NCI-H2029 treated with DMSO at 0.1 percent for 48 hours (cell line): ENCODE measurements around the gene TPK1.

ENCODE experiments used
- DNase-seq: peaks from one replicate; lab custom pipeline; 2025; lab: John Stamatoyannopoulos, UW

The TPK1 gene

GRCh38 chr7:144528536-144529045 lies 307.3 kb downstream of the TPK1 start:
- no peak for DNase-seq

- DNase-seq: no peak
These were observed 308.8 kb downstream of the TPK1 start for GRCh38 chr7:144527051-144527471.

DNA sequence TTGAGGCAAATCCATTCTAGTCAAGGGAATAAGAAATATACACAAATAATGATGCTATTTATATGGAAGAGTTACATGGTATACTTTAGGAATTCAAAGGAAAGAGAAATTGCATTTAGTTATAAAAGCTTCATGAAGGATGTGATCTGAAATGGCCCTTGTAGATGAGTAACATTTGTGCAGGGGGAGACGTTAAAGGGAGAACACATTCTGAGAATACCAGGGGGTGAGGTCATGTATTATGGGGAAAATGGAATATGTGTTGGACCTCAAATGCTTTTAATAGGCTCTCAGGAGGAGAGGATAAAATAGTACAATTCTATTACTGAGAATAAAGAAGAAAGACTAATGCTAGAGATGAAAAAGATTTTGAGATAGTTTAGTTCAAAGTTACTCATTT lies 309.9 kb downstream of the TPK1 start:
- no peak for DNase-seq

GRCh38 chr7:144524271-144524670 lies 311.6 kb downstream of the TPK1 start:
- no peak for DNase-seq

GRCh38 chr7:144523621-144524020 lies 312.2 kb downstream of the TPK1 start:
- no peak for DNase-seq

DNA sequence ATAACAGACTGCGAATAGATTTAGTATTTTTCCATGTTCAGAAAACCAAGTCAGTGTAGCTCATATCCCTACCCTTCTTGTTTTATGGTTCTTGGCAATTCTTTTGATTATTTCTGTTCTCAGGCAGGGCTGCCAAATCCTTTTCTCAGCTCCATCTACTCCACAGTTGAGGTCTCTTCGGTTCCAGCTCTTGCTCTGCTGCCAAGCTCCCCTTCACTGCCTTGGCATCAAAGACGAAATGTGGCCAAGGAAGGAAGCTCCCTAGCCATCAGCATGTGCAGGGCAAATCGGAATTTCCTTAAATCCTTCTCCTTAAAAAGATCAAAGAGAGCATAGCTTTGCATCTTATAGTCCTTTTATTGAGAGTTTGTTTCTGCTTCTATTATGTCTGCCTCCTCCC lies 315.9 kb downstream of the TPK1 start:
- no peak for DNase-seq

GRCh38 chr7:144518360-144518759 lies 317.5 kb downstream of the TPK1 start:
- DNase-seq: no peak

GRCh38 chr7:144517749-144518148 lies 318.1 kb downstream of the TPK1 start:
- no peak for DNase-seq

GRCh38 chr7:144516729-144517525 lies 318.9 kb downstream of the TPK1 start:
- no peak for DNase-seq

DNA sequence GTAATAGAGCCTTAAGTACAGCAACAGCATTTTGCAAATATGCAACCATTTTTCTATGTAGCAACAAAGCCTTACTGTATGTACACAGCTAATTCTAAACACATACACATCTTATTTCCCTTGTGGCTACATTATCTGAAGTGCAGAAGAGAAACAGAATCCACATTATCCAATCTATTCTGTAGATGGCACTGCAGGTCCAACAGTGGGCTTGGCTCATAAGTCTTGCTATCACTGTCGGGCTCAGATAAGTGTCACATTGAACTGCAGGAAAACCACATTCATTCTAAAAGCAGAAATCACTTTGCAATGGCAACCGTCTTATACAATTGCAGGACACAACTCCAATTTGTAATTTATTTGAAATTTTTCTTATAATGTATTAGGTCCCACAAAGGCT lies 322.5 kb downstream of the TPK1 start:
- DNase-seq: no peak

GRCh38 chr7:144510621-144511020 lies 325.2 kb downstream of the TPK1 start:
- DNase-seq: no peak

DNA sequence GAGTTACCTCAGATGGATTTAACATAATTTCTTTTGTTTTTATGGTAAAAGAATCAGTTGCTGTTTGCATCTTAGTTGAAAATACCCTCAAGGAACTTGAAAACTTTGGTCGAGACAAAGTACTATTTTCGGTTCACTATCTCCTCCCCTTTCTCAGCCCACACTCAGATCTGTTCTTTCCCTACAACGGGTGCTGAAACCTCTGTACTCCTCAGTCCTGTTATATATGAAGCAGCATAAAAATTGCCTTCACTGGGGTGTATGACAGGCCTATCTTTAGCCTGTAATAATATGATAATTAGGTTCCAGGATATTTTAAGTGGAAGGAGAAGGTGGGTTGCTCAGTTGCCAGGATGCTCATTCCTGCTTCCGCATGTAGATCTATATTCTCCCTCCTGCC lies 327.2 kb downstream of the TPK1 start:
- DNase-seq: no peak

GRCh38 chr7:144503215-144503614 lies 332.6 kb downstream of the TPK1 start:
- no peak for DNase-seq

DNA sequence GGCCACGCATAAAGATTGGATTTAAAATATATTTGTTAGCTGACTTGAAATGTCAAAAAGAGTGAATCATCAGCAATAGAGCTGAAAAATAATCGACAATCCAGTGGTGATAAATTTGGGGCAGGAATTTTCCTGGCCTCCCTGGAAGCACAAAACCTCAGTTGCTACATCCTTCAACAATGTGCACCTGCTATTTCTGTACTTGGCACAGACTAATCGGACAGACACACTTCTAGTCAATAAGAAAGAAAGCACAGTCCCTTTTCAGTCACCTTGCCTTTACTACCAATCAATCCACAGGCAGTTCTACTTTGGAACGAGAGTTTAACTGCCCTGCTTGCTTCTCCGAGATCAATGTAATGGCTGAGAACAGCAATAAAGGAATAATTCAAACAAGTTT lies 335.6 kb downstream of the TPK1 start:
- no peak for DNase-seq

GRCh38 chr7:144497282-144497681 lies 338.6 kb downstream of the TPK1 start:
- no peak for DNase-seq

DNA sequence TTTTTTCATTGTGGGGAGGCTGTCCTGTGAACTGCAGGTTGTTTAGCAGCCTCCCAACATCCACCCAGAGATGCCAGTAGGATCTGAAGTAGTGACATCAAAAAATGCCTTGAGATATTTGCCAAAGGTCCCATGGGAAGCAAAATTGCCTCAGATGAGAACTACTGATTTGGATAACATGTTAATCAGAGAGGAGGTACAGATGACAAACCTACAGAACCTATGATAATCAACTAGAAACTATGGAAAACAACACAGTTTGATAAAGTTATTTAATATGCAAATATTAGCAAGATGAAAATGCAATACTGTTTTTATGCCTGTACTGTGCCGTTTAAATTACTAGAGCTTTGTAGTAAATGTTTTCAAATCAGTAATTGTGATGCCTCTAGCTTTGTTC lies 341.5 kb downstream of the TPK1 start:
- DNase-seq: no peak

DNA sequence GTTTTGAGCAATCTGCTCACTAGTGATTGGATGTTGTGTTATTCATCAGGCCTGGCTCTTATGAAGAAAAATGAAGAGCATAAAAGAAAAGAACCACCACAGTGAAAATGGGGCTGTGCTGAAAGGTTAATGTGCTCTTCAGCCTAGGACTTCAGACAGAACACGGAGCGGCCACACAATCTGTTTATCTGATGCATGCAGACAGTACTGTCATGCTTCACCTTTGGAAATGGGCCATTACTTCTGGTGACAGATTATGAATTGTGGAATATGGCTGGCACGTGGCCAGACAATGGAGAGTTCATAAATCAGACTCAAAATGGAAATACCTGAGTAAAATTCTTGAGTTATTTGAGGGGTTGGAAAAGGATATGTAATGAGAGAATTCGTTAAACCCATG lies 346.3 kb downstream of the TPK1 start:
- no peak for DNase-seq

DNA sequence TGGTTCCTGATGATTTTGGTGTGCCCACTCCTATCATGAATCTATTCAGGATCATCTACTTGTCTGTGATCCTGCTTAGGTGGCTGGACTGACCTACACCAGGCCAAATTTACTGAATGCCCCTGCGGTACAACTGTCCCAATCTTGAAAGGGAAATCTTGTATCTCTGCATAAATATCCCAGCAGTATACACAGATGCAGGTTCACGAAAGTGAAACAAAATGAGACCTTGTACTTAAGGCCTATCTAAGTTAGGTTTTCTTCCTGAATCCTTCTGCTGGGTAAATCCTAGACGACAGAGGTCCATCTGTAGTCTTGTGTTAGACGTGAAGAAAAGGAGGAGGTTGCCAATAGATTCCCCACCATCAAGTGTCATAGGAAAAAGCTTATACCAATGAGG lies 346.9 kb downstream of the TPK1 start:
- DNase-seq: no peak

GRCh38 chr7:144487901-144488300 lies 348.0 kb downstream of the TPK1 start:
- no peak for DNase-seq

- DNase-seq: no peak
These were observed 351.4 kb downstream of the TPK1 start for GRCh38 chr7:144484445-144484844.

DNA sequence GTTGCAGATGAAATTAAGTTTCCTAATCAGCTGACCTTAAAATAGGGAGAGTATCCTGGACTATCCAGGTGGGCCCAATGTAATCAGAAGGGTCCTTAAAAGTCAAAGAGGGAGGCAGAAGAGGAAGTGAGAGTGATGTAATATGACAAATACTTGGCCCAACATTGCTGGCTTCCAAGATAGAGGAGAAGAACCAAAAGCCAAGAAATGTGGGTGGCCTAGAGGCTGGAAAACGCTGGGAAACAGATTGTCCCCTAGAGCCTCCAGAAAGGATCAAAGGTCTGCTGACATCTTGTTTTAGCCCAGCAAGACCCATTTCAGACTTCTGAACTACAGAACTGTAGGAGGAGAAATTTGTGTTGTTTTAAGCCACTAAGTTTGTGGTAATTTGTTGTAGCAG lies 352.7 kb downstream of the TPK1 start:
- DNase-seq: no peak

DNA sequence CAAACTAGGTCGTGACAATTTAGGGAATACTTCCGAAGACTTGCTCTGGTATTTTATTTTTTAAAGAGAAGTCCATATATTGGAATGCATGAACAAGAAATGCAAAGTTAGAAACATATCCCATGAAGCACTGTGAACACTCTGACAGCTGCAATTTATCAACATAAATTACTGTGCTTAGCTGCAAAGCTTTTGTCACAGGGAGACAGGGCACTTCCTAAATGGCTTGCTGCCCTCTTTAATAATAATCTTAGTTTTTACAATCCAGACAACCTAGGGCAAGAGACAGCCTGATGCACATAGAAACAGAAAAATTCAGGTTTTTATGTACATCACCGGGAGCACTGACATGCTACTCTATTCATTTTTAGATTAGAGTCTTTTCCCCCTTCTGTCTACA lies 354.0 kb downstream of the TPK1 start:
- DNase-seq: no peak

- DNase-seq: no peak
These were observed 358.5 kb downstream of the TPK1 start for GRCh38 chr7:144477348-144477747.
